GM12878 (cell line): ENCODE measurements around the gene TUBA8. TPM values are rescaled to one million over a fixed set of nuclear protein-coding genes. Genes with fewer than 3 reads are reported as not detected.

Source experiments
- ATAC-seq: fragments of 200-7000 bp; cut with Tn5 transposase; 3 replicates; pipeline ENCODE4 v1.9.1; 2020; ENCODE audit warnings: mild to moderate bottlenecking, moderate library complexity
- BruUV-seq: library from RNA; stranded (reverse); fragments of 400-500 nt; replicated peaks from 2 replicates; lab custom pipeline; 2021; lab: Mats Ljungman, UMichigan
- CTCF ChIA-PET: fragments of 300-600 bp; sonication (Branson Sonifier 250); formaldehyde crosslinking; extraction: SDS; loops from one replicate; lab custom pipeline; 2021; ENCODE audit warnings: inconsistent platforms; lab: Yijun Ruan, JAX
- POLR2A ChIA-PET: fragments of 350-600 bp; formaldehyde crosslinking; extraction: SDS; loops from one replicate; lab custom pipeline; 2021; ENCODE audit warnings: inconsistent platforms; lab: Charles Lee
- RAD21 ChIA-PET: fragments of 300-600 bp; sonication (Branson Sonifier 250); formaldehyde crosslinking; loops from one replicate; lab custom pipeline; 2023; ENCODE audit warnings: antibody characterized with exemption; ENCODE audit not compliant: unreplicated experiment; lab: Charles Lee
- SMC1A ChIA-PET: fragments of 300-600 bp; sonication (Branson Sonifier 250); formaldehyde crosslinking; loops from one replicate; lab custom pipeline; 2023; ENCODE audit not compliant: unreplicated experiment, uncharacterized antibody; lab: Charles Lee
- DNase-seq: peaks from one replicate; pipeline ENCODE4 v3.0.0-alpha.2; 2011; ENCODE audit warnings: low read depth, low spot score
- FAIRE-seq: peaks from 3 replicates; lab custom pipeline; 2011; peaks lifted over from hg19 to GRCh38; lab: Jason Lieb, UNC
- H2AFZ ChIP-seq: 2 replicates; pipeline ENCODE4 v1.6.0; 2011; ENCODE audit warnings: low read depth, low read length, control low read depth; ENCODE audit not compliant: control insufficient read depth
- H3K27ac ChIP-seq: 2 replicates; pipeline ENCODE4 v1.5.1; 2011; ENCODE audit warnings: control low read depth; ENCODE audit not compliant: control insufficient read depth, insufficient read depth
- H3K27me3 ChIP-seq, 2 experiments: replicated peaks in 1 of 2; 2 replicates each; pipeline versions ENCODE4 v1.6.0 to v1.6.1; 2011; ENCODE audit warnings: low read length in 1 of 2; ENCODE audit not compliant: control insufficient read depth in 2 of 2, insufficient read depth in 2 of 2
- H3K36me3 ChIP-seq, 2 experiments: 2 replicates each; pipeline ENCODE4 v1.5.1; 2011; ENCODE audit warnings: low read length in 1 of 2; ENCODE audit not compliant: control insufficient read depth in 2 of 2, insufficient read depth in 2 of 2
- H3K4me1 ChIP-seq: 2 replicates; pipeline ENCODE4 v1.6.1; 2011; ENCODE audit warnings: mild to moderate bottlenecking, low read length, moderate library complexity, mixed read lengths; ENCODE audit not compliant: control insufficient read depth, insufficient read depth
- H3K4me2 ChIP-seq: 2 replicates; pipeline ENCODE4 v1.6.0; 2011; ENCODE audit warnings: control low read depth; ENCODE audit not compliant: control insufficient read depth, insufficient read depth
- H3K4me3 ChIP-seq: fragments of 200-600 bp; sonication (generic); 2 replicates; pipeline ENCODE4 v1.5.1; 2016
- H3K79me2 ChIP-seq: 2 replicates; pipeline ENCODE4 v1.6.0; 2011; ENCODE audit warnings: low read length; ENCODE audit not compliant: control insufficient read depth, insufficient read depth
- H3K9ac ChIP-seq: 2 replicates; pipeline ENCODE4 v1.8.0; 2011; ENCODE audit warnings: low read length, control low read depth, mixed read lengths; ENCODE audit not compliant: control insufficient read depth, insufficient read depth
- H3K9me3 ChIP-seq: replicated peaks from 3 replicates; pipeline ENCODE4 v1.5.1; 2011; ENCODE audit warnings: mild to moderate bottlenecking, low read length; ENCODE audit not compliant: control insufficient read depth, insufficient read depth
- H4K20me1 ChIP-seq: 2 replicates; pipeline ENCODE4 v1.6.0; 2011; ENCODE audit not compliant: control insufficient read depth, insufficient read depth
- ATF2 ChIP-seq: IDR thresholded peaks from 2 replicates; pipeline ENCODE4 v1.6.1; 2012; ENCODE audit warnings: low read length, inconsistent platforms
- BHLHE40 ChIP-seq, 2 experiments: fragments of 450-650 bp in 1 of 2; IDR thresholded peaks; 2 replicates each; pipeline ENCODE4 v1.6.1; 2011 to 2017; ENCODE audit warnings: low read depth in 2 of 2, borderline replicate concordance in 1 of 2, improper control_type of control experiment in 1 of 2, low read length in 1 of 2, mild to moderate bottlenecking in 1 of 2
- CBX5 ChIP-seq: sonication (generic); IDR thresholded peaks from 2 replicates; pipeline ENCODE4 v1.6.1; 2016; ENCODE audit warnings: low read depth, moderate library complexity, mild to moderate bottlenecking, inconsistent platforms
- GATAD2B ChIP-seq: fragments of 450-650 bp; conservative IDR thresholded peaks from 2 replicates; pipeline ENCODE4 v1.6.1; 2017; ENCODE audit warnings: low read depth, mild to moderate bottlenecking, moderate library complexity
- NBN ChIP-seq: fragments of 450-650 bp; IDR thresholded peaks from 2 replicates; pipeline ENCODE4 v1.6.1; 2016
- PBX3 ChIP-seq: IDR thresholded peaks from 2 replicates; pipeline ENCODE4 v1.6.1; 2011; ENCODE audit warnings: mild to moderate bottlenecking, low read depth, low read length, moderate library complexity; ENCODE audit not compliant: insufficient replicate concordance
- POLR2AphosphoS5 ChIP-seq: IDR thresholded peaks from 2 replicates; pipeline ENCODE4 v1.6.1; 2011; ENCODE audit warnings: mild to moderate bottlenecking, low read length, inconsistent platforms
- POU2F2 ChIP-seq: IDR thresholded peaks from 3 replicates; pipeline ENCODE4 v1.6.1; 2011; ENCODE audit warnings: low read depth, mild to moderate bottlenecking, low read length, borderline replicate concordance
- ZNF217 ChIP-seq: fragments of 450-650 bp; IDR thresholded peaks from 2 replicates; pipeline ENCODE4 v1.6.1; 2017; ENCODE audit warnings: antibody characterized with exemption, mild to moderate bottlenecking
- ZNF592 ChIP-seq: fragments of 450-650 bp; IDR thresholded peaks from 2 replicates; pipeline ENCODE4 v1.6.1; 2017; ENCODE audit warnings: mild to moderate bottlenecking, moderate library complexity
- WGBS: methylation state at CpG from one replicate; pipeline ENCODE4 v1.1.6; 2016; ENCODE audit warnings: low lambda C conversion rate; ENCODE audit not compliant: insufficient replicate concordance, insufficient coverage; ENCODE audit errors: missing lambda C conversion rate; 5-methylcytosine and 5-hydroxymethylcytosine counted together
- in situ Hi-C: fragments of 300-500 bp; cut with MboI; formaldehyde crosslinking; loops from 9 replicates; pipeline ENCODE4 v1.14.3; 2018; ENCODE audit warnings: mixed read lengths
- intact Hi-C: fragments of 100-400 bp; cut with micrococcal nuclease; formaldehyde crosslinking; loops from one replicate; pipeline ENCODE4 v1.14.2; 2022; ENCODE audit not compliant: unreplicated experiment
- polyA plus RNA-seq, 11 experiments: library from polyadenylated mRNA; depleted of rRNA in 4 of 11; unstranded in 6 of 11; stranded (reverse) in 5 of 11; fragments of >200 nt; fragmentation: Nextera tagmentation in 4 of 11; fragmentation: Illumina TruSeq in 1 of 11; extraction: Ambion mirVana in 4 of 11; extraction: Trizol in 1 of 11; gene quantifications; 1 replicate in 1 of 11; 2 replicates in 10 of 11; pipeline versions ENCODE4 v1.2.1 to v1.2.3, GENCODE V29; 2011 to 2016; ENCODE audit warnings: inconsistent platforms in 2 of 11, missing spikeins in 2 of 11, low read depth in 1 of 11
- total RNA-seq, 4 experiments: library from RNA; depleted of rRNA in 3 of 4; stranded (reverse); fragments of >200 nt in 3 of 4; fragmentation: Illumina TruSeq in 1 of 4; extraction: Trizol in 1 of 4; gene quantifications; 2 replicates each; pipeline versions ENCODE4 v1.2.1 to v1.2.3, GENCODE V29; 2013 to 2021

The TUBA8 gene
- total and polyA plus RNA-seq, 10 of the 15 experiments (the other 5 are each of a cell fraction or from before 2014, with no cell fraction given), result 2.2 to 30.3 (median 21.0) TPM

GRCh38 chr22:18126606-18127005 is 16.0 kb downstream of the TUBA8 start:
- no peaks in the 10 kb centered on the region; the same call in 1 of the 2 replicates for H4K20me1 ChIP-seq
- H3K79me2 ChIP-seq, result no peaks in the 10 kb centered on the region
- ChIA-PET RAD21 (interaction anchor here (0.6 kb wide), 1 partner anchor 177 kb away, joined by 3 read pairs; no protein-coding TSS in a partner anchor), POLR2A (no interaction called here), SMC1A (interaction anchor here (1.0 kb wide), 1 partner anchor 8 kb away, joined by 3 read pairs; no protein-coding TSS in a partner anchor), CTCF (no interaction called here)
- intact Hi-C loops, result no loop called here
- no peak for TF ChIP-seq POU2F2
- no peak for TF ChIP-seq NBN
- TF ChIP-seq ATF2, result no peak
- no peak for TF ChIP-seq ZNF217
- no peak for TF ChIP-seq POLR2AphosphoS5
- no peak for TF ChIP-seq CBX5
- no peak overlapping the region for H2AFZ ChIP-seq
- H3K4me2 ChIP-seq, result no peak overlapping the region
- no peak overlapping the region for H3K9ac ChIP-seq
- no peak for ATAC-seq
- 92% methylated on average over 18 of the region's 18 CpGs for WGBS
- DNase-seq, result no peak
- BruUV-seq, result TSS peak; percentile 31
- H3K4me1 ChIP-seq, result no peaks in the 10 kb centered on the region
- H3K27me3 ChIP-seq, result no peaks in the 10 kb centered on the region
- in situ Hi-C loops, result no loop called here
- no peaks in the 10 kb centered on the region for H3K9me3 ChIP-seq
- peaks cover 0 to 13% of the 10 kb centered on the region in 2 experiments; a peak in 3 of 4 replicates for H3K36me3 ChIP-seq
- FAIRE-seq, result no peak
- no peak overlapping the region for H3K27ac ChIP-seq
- H3K4me3 ChIP-seq, result no peak overlapping the region

GRCh38 chr22:18130018-18130417 is 19.4 kb downstream of the TUBA8 start:
- H3K27me3 ChIP-seq, result no peaks in the 10 kb centered on the region
- ChIA-PET POLR2A (no interaction called here), RAD21 (no interaction called here), CTCF (no interaction called here), SMC1A (no interaction called here)
- H3K9me3 ChIP-seq, result no peaks in the 10 kb centered on the region
- DNase-seq (no peak), FAIRE-seq (no peak), ATAC-seq (no peak)
- no peak overlapping the region for H3K4me3 ChIP-seq
- intact Hi-C loops, result no loop called here
- WGBS, result 97% methylated on average over 8 of the region's 8 CpGs
- no peaks in the 10 kb centered on the region; the same call in 1 of the 2 replicates for H4K20me1 ChIP-seq
- no peak overlapping the region for H3K4me2 ChIP-seq
- no peak overlapping the region for H3K27ac ChIP-seq
- H3K36me3 ChIP-seq, result peaks cover 0 to 9% of the 10 kb centered on the region in 2 experiments; a peak in 3 of 4 replicates
- no TSS peak for BruUV-seq
- no peaks in the 10 kb centered on the region for H3K4me1 ChIP-seq
- H2AFZ ChIP-seq, result no peak overlapping the region
- H3K9ac ChIP-seq, result no peak overlapping the region
- in situ Hi-C loops, result no loop called here
- H3K79me2 ChIP-seq, result no peaks in the 10 kb centered on the region
- TF ChIP-seq PBX3 (no peak), GATAD2B (no peak), ZNF592 (no peak), BHLHE40 (IDR thresholded peaks at IDR 0.05; ENCODE audit: borderline replicate concordance in 1 of 2, low read depth in 2 of 2, low read length in 1 of 2) (no peak)
